Fibroblast of villous mesenchyme (primary cell): ENCODE data around the gene AFAP1L1. TPM values are rescaled to one million over a fixed set of nuclear protein-coding genes. Genes with fewer than 3 reads are reported as not detected.

Experiments used
- DNase-seq: peaks from one replicate; pipeline ENCODE4 v3.0.0-alpha.2; 2010; ENCODE audit warnings: low read depth
- H3K4me3 ChIP-seq: 2 replicates; pipeline ENCODE4 v1.5.1; 2011; ENCODE audit warnings: low read depth, mild to moderate bottlenecking, low read length
- CTCF ChIP-seq: IDR thresholded peaks from 2 replicates; pipeline ENCODE4 v1.5.1; 2012; ENCODE audit warnings: low read depth, mild to moderate bottlenecking, low read length; ENCODE audit not compliant: insufficient read depth
- total RNA-seq: library from RNA; depleted of rRNA; stranded (reverse); fragments of >200 nt; gene quantifications from 2 replicates; pipeline ENCODE4 v1.2.3, GENCODE V29; 2012

AFAP1L1 gene
- total RNA-seq, 1 donor = 10.8 TPM

DNA sequence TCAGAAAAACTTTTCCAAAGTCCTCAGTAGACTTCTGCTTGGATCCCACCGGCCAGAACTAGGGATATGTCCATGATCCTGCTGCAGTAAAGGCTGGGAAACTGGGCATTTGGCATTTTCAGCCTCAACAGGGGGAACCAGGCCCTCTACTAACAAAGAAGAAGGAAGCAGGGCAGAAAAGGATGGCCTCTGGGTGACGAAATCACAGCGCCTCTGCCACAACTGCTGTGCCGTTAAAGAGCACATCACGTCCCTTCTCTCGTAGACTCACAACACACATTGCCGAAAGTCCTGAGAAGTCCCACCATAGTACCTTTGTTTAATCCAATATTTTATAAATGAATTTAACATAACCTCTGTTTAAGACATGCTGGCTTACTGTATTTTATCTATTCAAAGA, 10.4 kb upstream of the AFAP1L1 start:
- no peak overlapping the region for H3K4me3 ChIP-seq
- no peak for TF ChIP-seq CTCF
- DNase-seq = no peak

DNA sequence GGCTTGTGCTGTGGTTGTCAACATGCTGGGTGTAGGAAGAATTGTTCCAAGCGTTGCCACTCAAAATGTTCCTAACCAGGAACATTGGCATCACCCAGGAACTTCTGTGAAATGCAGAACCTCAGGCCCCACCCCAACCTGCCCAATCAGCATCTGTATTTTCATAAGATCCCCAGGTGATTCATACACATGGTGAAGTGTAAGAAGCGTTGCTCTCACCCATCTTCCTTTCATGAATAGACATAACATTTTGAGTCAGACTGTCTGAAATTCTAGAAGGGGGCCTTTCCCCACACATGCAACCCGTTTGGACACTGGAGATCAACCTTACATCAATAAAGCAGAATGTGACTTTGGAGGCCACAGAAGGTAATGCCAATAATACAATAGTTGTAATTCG, 9.3 kb upstream of the AFAP1L1 start:
- no peak for DNase-seq
- no peak overlapping the region for H3K4me3 ChIP-seq
- TF ChIP-seq CTCF = no peak

GRCh38 chr5:149264439-149265067, 7.1 kb upstream of the AFAP1L1 start:
- peak; percentile 48 for TF ChIP-seq CTCF

GRCh38 chr5:149265068-149265465, 6.6 kb upstream of the AFAP1L1 start:
- H3K4me3 ChIP-seq = no peak overlapping the region
- DNase-seq = no peak
- no peak for TF ChIP-seq CTCF

More at GRCh38 chr5:149264439-149265067, 7.1 kb upstream of the AFAP1L1 start:
- no peak overlapping the region for H3K4me3 ChIP-seq
- DNase-seq = no peak

DNA sequence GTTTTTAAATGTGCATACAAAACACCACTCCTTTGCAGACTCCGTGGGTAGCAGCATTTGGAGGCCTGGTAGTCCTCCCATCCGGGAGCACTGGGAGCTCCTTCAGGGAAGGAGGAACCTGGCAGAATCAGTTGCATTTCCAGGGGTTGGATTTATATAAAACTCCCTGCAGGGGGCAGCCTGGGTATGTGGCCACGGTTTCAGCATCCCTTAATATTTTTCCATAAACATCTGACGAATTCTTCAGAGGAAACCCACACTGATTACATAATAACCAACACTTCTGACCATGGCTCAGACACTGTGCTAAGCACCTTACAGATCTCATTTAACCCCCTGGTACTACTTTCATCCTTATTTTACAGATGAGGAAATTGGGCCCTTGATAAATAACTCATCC, 6.1 kb upstream of the AFAP1L1 start:
- no peak overlapping the region for H3K4me3 ChIP-seq
- peak; percentile 76 for DNase-seq
- TF ChIP-seq CTCF = peak; percentile 43

- no peak for DNase-seq
- no peak for TF ChIP-seq CTCF
Observed at GRCh38 chr5:149267241-149267973, 4.3 kb upstream of the AFAP1L1 start.

More at GRCh38 chr5:149267241-149267973, 4.3 kb upstream of the AFAP1L1 start:
- H3K4me3 ChIP-seq = no peak overlapping the region
